ENCODE results near the gene TYMS. TPM values are rescaled to one million over a fixed set of nuclear protein-coding genes. Genes with fewer than 3 reads are reported as not detected.

TYMS gene
- total and polyA plus RNA-seq, 9 of the 15 experiments (the other 6 are each of a cell fraction or from before 2014, with no cell fraction given): 69.1 to 409 (median 175) TPM

DNA sequence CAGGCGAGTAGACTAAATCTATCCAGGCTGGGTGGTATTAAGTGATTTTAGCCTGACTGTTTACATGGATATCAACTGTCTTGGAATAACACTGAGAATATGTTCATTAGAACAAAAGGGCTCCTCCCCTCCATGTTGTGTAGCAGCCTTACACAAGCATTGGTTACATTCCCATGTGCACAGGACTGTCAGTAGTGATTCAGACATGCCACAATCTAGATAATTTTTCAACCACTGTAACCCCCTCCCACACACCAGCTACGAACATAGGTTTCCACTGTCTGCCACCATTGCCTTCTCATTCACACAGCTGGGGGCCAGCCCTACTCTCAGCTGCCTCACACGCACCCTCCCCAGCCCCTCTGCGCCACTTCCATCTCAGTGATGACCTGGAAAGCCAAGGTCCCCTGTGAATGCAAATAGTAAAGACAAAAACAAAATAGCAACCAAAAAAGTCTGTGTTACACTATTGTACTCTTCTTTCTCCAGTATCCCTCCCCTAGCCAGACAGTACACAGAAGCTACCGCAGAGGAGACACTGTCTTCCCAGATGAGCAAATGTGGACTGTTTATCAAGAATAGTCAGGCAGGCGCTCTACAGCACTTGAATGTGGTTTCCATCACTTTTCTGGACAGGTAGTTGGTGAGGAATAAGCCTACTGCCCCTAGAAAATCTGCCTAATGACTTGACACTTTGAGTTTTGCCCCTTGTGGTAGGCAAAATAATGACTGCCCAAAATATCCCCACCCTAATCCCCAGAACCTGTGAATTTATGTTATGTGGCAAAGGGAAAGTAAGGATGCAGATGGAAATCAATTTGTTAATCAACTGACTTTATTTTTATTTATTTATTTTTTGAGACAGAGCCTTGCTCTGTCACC lies 27.9 kb upstream of the TYMS start (continued):
- TF ChIP-seq, protein P1, sequence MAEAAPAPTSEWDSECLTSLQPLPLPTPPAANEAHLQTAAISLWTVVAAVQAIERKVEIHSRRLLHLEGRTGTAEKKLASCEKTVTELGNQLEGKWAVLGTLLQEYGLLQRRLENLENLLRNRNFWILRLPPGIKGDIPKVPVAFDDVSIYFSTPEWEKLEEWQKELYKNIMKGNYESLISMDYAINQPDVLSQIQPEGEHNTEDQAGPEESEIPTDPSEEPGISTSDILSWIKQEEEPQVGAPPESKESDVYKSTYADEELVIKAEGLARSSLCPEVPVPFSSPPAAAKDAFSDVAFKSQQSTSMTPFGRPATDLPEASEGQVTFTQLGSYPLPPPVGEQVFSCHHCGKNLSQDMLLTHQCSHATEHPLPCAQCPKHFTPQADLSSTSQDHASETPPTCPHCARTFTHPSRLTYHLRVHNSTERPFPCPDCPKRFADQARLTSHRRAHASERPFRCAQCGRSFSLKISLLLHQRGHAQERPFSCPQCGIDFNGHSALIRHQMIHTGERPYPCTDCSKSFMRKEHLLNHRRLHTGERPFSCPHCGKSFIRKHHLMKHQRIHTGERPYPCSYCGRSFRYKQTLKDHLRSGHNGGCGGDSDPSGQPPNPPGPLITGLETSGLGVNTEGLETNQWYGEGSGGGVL (CRISPR knock-in tag; IDR thresholded peaks at IDR 0.05): no peak
- TF ChIP-seq KLF10 (CRISPR knock-in tag; IDR thresholded peaks at IDR 0.05): no peak
- peak; percentile 74 for TF ChIP-seq NFE2 (IDR thresholded peaks at IDR 0.05; ENCODE audit: low read depth)
- no peak for TF ChIP-seq KLF13 (tag; IDR thresholded peaks at IDR 0.05; ENCODE audit: borderline replicate concordance, low read depth)
- TF ChIP-seq, protein P2, sequence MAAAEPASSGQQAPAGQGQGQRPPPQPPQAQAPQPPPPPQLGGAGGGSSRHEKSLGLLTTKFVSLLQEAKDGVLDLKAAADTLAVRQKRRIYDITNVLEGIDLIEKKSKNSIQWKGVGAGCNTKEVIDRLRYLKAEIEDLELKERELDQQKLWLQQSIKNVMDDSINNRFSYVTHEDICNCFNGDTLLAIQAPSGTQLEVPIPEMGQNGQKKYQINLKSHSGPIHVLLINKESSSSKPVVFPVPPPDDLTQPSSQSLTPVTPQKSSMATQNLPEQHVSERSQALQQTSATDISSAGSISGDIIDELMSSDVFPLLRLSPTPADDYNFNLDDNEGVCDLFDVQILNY (CRISPR knock-in tag; IDR thresholded peaks at IDR 0.05): no peak
- TF ChIP-seq YY1 (IDR thresholded peaks at IDR 0.05; ENCODE audit: borderline replicate concordance in 1 of 3, control insufficient read depth in 1 of 3, extremely low read depth in 1 of 3, insufficient read depth in 3 of 3, insufficient read length in 1 of 3, insufficient replicate concordance in 2 of 3, low read depth in 1 of 3, low read length in 2 of 3): no peak
- TF ChIP-seq POLR2H (tag; IDR thresholded peaks at IDR 0.05; ENCODE audit: low read depth): no peak
- TF ChIP-seq EZH2 (IDR thresholded peaks at IDR 0.05; ENCODE audit: borderline replicate concordance, low read depth, low read length): no peak
- TF ChIP-seq L3MBTL2 (IDR thresholded peaks at IDR 0.05): no peak
- peak; percentile 55 for TF ChIP-seq FOSL1 (tag; conservative IDR thresholded peaks at IDR 0.05)
- no peak for TF ChIP-seq HNRNPL (IDR thresholded peaks at IDR 0.05; ENCODE audit: low read depth, low read length)
- TF ChIP-seq, protein P3, sequence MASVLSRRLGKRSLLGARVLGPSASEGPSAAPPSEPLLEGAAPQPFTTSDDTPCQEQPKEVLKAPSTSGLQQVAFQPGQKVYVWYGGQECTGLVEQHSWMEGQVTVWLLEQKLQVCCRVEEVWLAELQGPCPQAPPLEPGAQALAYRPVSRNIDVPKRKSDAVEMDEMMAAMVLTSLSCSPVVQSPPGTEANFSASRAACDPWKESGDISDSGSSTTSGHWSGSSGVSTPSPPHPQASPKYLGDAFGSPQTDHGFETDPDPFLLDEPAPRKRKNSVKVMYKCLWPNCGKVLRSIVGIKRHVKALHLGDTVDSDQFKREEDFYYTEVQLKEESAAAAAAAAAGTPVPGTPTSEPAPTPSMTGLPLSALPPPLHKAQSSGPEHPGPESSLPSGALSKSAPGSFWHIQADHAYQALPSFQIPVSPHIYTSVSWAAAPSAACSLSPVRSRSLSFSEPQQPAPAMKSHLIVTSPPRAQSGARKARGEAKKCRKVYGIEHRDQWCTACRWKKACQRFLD (CRISPR knock-in tag; IDR thresholded peaks at IDR 0.05): 0 out of 2 replicates have a peak, but pooled peaks have one; percentile 29
- no peak for TF ChIP-seq IFI16 (CRISPR knock-in tag; IDR thresholded peaks at IDR 0.05)
- TF ChIP-seq PRPF4 (IDR thresholded peaks at IDR 0.05; ENCODE audit: insufficient read depth, low read depth, low read length, poor library complexity, severe bottlenecking): no peak
- TF ChIP-seq, protein P4, sequence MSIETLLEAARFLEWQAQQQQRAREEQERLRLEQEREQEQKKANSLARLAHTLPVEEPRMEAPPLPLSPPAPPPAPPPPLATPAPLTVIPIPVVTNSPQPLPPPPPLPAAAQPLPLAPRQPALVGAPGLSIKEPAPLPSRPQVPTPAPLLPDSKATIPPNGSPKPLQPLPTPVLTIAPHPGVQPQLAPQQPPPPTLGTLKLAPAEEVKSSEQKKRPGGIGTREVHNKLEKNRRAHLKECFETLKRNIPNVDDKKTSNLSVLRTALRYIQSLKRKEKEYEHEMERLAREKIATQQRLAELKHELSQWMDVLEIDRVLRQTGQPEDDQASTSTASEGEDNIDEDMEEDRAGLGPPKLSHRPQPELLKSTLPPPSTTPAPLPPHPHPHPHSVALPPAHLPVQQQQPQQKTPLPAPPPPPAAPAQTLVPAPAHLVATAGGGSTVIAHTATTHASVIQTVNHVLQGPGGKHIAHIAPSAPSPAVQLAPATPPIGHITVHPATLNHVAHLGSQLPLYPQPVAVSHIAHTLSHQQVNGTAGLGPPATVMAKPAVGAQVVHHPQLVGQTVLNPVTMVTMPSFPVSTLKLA (conservative IDR thresholded peaks at IDR 0.05): 0 out of 4 replicates have a peak, but pooled peaks of 1 of the 2 experiments have one; percentile 36
- TF ChIP-seq, protein P5, sequence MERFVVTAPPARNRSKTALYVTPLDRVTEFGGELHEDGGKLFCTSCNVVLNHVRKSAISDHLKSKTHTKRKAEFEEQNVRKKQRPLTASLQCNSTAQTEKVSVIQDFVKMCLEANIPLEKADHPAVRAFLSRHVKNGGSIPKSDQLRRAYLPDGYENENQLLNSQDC (CRISPR knock-in tag; IDR thresholded peaks at IDR 0.05): no peak
- peak; percentile 54 to 65; a peak in 3 of 4 replicates for TF ChIP-seq KDM1A (IDR thresholded peaks at IDR 0.05)
- TF ChIP-seq ZNF12 (CRISPR knock-in tag; IDR thresholded peaks at IDR 0.05): no peak
- TF ChIP-seq, protein P6, sequence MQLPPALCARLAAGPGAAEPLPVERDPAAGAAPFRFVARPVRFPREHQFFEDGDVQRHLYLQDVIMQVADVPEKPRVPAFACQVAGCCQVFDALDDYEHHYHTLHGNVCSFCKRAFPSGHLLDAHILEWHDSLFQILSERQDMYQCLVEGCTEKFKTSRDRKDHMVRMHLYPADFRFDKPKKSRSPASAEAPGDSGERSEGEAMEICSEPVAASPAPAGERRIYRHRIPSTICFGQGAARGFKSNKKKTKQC (CRISPR knock-in tag; IDR thresholded peaks at IDR 0.05): no peak
